Measurements from ENCODE around the gene FA2H.

FA2H gene

GRCh38 chr16:74667255-74667700 is 107.3 kb downstream of the FA2H start:
- DNase-seq, result peak; percentile 12

- peak; percentile 89 for DNase-seq
Measured at GRCh38 chr16:74666425-74667254, 108.0 kb downstream of the FA2H start, which contains the start of gene RFWD3. Gene RFWD3 (minus strand): TSS chr16:74666877. CDS start chr16:74661449, 5,428 bp downstream.

GRCh38 chr16:74666010-74666421 is 108.6 kb downstream of the FA2H start:
- no peak for DNase-seq
